GM18511 (cell line): ENCODE measurements around the gene CCDC175.
A peak's percentile ranks its signal among the peaks of the same experiment; 100 is the strongest.

Experiments used
- ATAC-seq: cut with Tn5 transposase; IDR thresholded peaks from one replicate; pipeline ENCODE4 v1.9.1; 2021; ENCODE audit warnings: mild to moderate bottlenecking, moderate library complexity; ENCODE audit not compliant: unreplicated experiment

Gene CCDC175

DNA sequence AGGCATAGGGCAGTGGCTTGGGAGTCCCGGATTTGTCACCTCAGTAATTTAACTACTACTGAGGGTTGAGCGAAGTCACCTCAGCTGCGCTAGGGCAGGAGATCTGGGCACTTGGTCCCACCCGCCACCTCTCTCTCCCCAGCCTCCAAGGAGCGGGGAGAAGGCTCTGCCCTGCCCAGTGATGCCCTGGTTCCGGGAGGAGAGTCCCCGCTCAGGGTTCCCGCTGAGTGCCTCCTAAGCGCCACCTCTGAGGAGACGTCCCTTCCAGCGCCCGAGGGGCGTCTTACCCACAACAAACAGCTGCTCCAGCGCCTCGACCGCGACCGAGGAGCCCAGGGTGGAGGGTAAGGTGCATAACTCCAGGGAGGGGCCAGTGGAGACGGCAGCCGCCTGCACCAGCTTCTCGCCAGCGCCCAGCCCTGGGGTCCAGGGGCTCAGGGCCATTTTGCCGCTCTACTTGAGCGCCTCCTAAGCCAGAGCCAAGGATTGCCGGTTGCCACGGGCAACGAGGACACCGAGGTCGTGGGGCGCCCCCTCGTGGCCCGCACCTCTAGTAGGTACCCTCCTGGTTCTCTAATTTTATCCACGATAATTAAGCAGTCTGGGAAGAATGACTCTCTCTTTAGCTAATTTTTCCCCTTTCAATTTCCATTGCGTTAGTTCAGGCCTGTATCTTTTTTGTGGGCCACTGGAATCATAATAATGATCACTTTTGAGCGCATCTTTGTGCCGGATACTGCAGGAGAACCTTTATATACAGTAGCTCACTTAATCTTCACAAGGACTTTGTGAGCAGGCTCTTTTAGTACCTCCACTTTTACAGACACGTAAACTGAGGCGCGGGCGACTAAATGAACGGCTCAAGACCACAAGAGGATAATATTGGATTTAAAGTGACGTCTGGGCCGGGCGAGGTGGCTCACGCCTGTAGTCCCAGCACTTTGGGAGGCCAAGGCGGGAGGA lies at the start of gene CCDC175:
Gene CCDC175, minus strand, starts transcription at position 481 of the 963 bp plus-strand sequence. Its CDS starts 37 bp downstream, at position 444.
- ATAC-seq: peak; percentile 97

DNA sequence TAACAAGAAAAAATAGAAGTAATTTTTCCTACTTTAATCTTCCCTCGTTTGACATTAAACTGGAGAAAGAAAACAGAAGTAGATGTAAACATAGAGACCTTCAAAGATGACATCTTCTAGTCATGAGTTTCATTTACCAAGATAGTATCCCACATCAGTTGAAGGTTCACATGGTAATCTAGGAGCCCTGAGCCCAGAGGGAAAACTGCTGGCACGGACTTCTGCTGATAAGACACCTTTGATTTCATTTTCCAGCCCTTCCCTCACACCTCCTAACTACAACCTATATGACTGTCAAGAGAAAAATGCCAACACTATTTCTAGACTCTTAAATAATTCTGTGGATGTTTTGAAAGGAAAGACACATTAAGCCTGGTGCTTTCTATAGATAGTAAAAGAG lies 46.0 kb upstream of the CCDC175 start:
- no peak for ATAC-seq

DNA sequence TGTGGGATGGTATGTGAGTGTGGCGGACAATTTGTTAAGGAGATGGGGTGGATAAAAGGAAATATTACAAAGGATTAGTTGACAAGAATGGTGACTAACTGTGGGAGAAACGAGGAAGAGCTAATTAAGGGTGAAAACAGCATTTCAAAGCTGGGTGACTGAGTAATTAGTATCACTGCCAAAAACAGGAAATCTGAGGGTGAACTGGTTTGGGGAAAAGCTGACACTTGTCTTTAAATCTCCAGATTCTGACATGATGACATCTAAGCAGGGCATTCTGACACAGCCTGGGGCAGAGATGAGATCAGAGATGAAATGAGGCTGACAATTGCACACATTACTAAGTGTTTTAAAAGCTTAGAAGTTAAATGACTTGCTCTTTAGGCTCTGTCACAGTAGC lies 42.4 kb upstream of the CCDC175 start:
- ATAC-seq: no peak

DNA sequence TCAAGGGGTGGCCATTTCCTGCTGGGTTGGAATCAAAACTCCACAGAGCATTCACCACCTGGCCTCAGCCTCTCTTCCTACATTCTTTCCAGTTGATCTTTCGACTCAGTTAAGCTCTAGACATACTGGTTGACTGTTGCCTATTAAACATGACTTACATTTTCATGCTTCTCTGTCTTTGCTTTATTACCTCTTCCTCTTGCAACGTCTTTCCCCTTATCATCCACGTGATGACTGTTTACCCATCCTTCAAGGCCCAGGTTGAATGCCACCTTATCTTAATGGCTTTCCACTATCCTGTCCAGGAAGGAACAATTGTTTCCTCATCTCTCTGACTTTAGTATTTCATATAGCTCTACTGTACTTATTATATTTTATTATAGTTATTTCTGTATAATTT lies 24.4 kb upstream of the CCDC175 start:
- ATAC-seq: no peak

DNA sequence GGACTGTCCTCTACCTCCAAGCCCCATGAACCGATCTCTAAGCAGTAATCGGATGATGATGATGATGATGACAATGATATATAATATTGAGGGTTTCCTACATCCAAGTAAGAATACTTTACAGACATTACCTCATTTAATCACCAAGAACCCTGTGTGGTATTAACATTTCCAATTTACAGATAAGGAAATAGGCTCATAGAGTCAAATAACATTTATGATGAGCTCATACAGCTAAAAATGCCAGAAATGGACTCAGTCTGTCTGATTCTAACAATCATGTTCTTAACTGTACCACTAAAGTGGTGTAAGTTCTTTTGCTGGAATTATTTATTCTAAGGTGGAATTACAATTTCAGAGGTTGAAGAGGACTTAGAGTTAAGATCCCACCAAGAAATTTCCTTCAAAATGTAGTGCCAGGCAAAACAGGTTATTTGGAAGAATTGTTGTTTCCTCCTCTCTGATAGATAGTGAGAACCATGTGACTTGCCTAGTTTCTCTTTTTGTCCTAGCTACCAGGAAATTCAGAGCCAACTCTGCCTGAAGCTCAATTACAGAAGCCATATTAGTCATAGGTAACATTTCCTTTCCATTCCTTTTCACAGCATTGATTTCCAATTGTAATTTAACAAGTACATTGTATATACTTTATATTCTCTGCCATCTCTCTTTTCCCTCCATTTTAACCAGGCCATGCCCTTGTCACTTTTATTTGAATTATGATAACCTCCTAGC lies 23.8 kb upstream of the CCDC175 start:
- ATAC-seq: no peak

DNA sequence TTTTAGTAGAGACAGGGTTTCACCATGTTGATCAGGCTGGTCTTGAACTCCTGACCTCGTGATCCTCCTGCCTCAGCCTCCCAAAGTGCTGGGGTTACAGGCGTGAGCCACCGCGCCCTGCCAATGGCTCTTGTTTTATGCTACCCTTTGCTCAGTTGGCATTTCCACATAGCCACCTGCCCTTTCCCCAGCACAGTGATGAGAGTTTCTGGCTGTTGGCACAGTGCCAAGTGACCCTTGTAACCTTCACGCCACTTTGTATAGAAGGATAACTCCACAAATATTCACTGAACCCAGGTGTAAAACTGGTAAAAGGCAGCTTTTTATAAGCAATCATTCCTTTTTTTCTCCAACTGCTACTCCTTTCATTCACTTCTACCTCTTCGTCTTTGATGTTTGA lies 18.5 kb upstream of the CCDC175 start:
- ATAC-seq: no peak

DNA sequence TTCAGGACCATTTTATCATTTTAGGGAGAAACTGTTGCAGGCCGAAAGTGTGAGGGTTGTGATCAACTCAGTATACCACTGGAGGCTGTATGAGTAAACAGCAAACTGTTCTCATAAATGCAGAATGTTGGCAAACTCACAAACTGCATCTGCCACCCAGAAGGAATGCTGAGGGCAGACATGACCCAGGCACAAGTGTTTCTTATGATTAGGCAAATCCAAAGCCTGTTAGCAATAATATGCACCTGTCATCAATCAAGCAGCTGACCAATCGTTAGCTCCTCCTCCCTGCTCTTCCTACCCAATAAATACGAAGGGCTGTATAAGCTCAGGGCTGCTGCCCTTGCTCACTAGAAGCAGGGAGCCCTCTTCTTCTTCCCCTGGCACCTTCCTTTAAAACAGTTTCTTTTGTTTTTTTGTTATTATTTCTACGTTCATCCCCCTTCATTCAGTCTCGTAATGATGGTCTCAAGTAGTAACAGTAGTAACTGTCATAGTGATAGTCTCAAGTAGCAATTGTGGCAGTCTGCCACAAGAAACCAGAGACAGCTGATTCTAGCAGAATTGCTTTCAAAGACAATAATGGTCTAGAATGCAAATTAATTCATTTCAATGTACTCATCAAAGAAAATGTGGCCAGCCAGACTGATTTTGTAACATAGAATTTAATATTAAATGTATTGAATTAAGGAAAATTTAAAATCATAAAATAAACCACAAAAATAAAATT lies 15.2 kb upstream of the CCDC175 start:
- no peak for ATAC-seq

DNA sequence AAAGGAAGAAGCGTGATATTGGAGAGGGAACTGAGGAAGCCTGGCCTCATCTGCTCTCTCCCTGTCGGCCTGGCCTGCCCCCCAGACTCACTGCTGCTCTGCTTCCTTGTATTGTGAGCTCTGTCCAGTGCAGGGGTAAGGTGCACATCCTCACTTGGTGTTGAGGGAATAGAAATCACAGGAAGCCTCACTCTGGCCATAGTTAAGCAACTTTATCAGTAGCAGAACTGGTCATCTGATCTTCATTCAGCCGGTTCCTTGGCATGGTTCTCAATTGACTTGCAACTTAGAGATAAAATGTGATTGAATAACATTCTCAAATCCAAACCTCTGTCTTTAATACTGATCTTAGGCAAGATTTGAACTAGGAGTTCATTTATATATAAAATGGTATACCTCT lies 11.5 kb upstream of the CCDC175 start:
- no peak for ATAC-seq

DNA sequence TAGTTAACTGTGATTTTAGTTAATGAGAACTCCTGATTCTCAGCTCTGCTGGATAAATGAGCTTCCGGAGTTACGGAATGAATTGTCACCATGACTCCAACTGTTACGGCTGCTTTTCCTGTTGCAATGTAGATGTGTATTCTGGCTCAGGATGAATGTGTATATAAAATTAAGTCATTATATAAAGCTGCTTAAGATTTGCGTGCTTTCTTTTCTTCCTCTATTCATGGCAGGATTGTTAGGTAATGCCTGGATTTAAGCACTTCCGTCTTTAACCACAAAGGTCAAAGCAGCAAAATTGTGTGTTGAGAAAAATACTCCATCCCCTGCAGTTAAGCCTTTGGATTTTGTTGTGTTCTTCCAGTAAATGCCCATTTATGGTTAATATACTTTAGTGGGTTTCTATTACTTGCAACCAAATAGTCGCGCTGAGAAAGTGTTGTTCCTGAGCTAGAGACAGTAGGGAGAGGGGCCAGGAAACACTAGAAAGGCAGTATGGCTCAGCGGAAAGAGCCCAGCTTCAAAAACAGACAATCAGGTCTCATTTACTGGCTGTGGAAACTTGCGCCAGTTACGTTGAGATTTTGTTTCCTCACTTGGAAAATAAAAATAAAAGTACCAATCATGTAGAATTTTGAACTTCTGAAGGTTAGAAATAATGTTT lies 9.4 kb upstream of the CCDC175 start:
- ATAC-seq: no peak

DNA sequence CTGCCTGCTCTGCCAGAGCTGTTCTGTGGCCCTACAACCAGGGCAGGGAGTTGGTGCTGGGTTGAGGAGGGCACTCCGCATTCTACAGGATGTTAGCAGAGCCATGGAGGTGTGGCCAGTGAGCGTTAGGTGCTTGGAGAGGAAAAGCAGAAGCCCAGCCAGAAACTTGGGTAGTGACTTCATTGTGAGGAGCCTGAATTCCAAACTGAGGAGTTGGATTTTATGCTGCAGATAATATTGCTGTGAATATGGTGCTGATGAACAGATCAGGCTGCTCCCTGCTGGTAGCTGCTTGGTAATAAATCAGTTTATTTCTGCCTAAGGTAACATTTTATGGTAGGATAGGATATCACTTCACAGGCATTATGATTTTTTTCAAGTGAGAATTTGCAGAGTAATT lies 7.1 kb upstream of the CCDC175 start:
- no peak for ATAC-seq

DNA sequence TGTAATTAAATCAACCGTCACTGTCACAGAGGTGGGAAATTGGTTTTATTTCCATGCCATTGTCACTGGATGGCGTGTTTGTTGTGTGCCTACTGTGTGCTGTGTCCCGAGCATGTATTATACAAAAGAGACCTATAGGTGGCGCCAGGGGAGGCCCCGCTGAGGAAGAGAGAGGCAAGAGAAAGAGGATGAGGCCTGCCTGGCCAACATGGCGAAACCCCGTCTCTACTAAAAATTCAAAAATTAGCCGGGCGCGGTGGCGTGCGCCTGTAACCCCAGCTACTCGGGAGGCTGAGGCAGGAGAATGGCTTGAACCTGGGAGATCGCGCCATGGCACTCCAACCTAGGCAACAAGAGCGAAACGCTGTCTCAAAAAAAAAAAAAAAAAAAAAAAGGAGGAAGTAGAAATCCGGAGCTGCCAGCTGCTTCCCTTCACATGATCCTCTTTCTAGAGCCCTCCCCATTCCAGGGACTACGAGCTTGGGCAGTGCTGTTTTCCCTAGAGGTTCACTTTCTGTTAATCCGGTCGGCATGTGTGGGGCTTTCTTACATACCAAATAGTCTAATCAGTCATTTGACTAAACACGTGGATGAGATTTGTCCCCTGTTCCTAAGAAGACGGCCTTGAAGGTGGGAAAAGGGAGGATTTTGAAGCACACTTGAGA lies 6.4 kb upstream of the CCDC175 start:
- no peak for ATAC-seq

DNA sequence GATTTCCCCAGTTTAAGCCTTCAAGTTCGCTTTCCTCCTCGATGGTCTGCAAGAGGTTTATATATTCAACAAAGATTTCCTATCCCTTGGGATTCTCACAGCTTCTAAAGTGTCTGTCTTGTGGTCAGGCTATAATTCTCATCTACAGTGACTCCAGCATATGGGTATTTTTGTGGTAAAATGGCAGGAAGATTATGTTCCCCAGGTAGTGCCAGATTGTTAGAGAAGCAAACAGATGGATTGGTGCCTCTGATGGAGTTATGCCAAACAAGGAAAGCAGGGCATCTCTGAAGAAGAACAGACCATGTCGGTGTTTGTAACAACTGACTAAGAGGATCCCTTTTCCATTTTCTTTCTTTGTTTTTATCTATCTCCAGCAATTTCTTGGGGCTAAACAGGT lies 5.5 kb upstream of the CCDC175 start:
- no peak for ATAC-seq

DNA sequence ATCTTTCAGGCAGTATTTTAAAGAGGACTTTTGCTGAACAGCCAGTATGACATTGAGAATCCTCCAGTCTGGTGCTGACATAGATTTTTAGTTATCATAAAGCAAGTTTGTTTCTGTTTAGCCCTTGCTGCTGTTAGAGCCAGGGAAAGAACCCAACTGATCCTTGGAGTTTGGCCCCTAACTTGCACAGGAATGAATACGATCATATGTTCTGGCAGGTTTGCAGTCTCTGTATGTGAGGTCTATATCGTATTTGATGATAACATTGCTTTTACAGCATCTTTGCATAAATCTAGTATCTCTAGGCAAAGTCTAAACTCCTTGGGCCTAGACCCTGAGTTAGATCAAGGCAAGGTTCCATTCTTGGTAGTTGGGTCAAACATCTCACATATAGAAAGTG lies 4.3 kb upstream of the CCDC175 start:
- no peak for ATAC-seq

DNA sequence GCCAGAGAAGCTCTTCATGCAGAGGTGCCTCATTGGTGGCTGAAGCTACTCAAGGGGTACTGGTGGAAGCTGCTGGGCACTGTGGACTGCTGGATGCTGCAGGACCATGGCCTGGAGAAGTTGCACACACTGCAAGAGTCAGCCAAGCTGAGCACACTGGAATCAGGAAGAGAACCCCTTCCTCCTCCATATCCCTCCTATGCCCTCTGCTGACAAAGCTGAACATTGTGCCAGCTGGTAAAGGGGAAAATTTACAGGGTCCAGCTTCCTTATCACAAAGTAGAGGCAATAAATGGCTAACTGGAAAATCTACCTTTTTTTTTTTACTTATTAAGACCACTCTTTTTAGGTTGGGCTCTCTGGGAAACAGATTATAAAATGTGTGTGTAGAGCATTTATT lies 6.5 kb downstream of the CCDC175 start:
- no peak for ATAC-seq

DNA sequence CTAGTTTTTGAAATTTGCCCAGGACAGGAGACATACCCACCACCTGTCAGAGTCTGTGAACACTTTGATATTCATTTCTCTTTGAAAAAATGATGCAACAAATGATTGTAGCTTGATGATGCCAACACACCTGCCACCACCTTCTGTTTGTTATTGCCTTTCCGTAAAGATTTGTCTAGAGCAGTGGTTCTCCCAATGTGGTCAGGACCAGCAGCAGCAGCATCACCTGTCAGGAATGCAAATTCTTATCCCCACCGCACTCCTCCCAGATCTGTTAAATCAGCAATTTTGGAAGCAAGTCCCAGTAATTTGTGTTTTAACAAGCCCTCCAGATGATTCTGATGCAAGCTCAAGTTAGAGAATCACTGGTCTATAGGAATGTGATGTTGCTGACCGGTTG lies 9.9 kb downstream of the CCDC175 start:
- ATAC-seq: no peak

DNA sequence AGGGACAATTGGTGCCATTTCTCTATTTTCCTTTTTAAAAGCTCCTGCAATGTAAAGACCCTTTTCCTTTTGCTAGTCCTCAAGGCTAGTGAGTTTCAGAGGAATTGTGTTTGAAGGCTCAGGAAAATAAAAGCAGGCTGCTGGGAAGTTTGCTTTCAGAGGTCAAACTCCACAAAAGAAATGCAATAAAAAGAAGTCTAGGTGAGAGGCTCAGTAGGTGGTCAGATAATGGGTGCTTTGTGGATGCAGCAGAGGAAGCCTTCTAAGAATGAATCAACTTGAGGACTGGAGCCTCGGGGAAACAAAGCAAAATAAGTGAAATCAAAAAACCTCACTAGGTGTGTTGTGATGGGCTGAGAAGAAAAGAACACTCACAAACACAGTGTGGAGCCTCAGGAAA lies 10.3 kb downstream of the CCDC175 start:
- ATAC-seq: no peak

DNA sequence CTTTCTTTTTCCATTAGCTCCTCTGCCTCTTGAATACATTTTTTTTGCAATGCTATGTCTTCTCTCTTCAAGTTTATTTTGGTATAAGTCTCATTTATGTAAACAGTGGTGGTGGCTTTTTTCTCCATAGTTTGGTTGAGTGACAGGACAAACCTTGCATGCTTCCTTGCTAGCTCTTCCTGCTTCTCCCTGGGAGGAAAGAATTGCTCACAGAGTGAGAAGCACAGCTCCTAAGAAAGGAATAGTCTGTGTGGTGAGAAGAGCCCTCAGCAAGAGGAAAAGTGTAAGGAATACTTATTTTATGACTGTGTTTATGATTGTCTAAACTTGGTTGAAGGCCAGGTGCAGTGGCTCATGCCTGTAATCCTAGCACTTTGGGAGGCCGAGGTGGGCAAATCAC lies 11.5 kb downstream of the CCDC175 start:
- no peak for ATAC-seq

DNA sequence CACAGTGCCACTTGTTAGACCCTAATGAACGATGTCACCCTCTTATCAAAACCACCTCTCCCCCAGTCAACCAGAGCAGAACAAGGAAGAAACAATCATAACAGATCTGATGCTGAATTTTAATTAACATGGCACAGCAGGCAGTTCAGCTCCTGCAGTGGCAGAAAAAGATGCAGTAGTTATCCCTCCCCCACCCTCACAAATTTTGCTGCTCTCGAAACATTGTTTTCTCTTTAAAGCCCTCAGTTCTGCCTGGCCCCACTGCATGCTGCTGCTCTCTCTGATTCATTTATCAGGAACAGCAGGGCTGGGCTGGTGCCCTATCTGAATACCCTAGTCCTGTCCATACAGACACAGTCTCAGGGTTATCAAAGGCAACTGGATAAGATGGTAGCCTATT lies 12.2 kb downstream of the CCDC175 start:
- no peak for ATAC-seq

DNA sequence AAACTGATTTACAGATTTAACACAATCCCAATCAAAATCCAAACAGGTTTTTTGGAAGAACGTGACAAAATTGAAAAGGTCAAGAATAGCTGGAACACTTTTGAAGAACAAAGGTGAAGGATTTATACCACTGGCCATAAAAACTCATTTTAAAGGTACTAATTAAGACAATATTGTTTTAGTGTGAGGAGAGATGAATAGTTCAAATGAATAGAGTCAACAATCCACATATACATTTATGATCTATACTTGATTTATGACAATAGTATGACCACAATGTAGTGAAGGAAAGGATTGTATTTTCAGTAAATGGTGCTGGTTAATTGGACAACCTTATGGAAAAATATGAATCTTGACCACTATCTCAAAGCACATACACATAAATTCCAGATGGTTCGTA lies 29.3 kb downstream of the CCDC175 start:
- no peak for ATAC-seq

DNA sequence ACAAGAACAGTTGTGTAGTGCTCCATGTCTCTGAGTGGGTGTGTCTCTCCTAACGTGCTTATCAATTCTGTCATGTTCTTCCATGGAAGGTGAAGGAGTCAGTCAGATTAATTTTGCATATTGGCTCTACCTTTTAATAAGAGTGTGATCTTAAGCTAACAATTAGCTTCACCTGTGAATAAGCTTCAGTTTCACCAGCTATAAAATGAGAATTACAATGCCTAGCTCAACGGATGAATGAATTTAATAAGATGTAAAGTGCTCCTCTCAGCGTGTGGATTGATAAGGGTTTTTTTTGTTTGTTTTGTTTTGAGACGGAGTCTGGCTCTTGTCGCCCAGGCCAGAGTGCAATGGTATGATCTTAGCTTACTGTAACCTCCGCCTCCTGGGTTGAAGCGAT lies 32.7 kb downstream of the CCDC175 start:
- no peak for ATAC-seq
